Measurements from ENCODE around the gene BEND6. TPM values are rescaled to one million over a fixed set of nuclear protein-coding genes. Genes with fewer than 3 reads are reported as not detected.
"Not testable (repeated sequence)": the region's sequence is repeated elsewhere in the genome, so short reads cannot be mapped to it uniquely, and the experiment has no call there.

Gene BEND6
- total RNA-seq, 3 donors from 2014 or later: 0.17 to 1.4 (median 0.31) TPM

GRCh38 chr6:56999049-56999448 lies 44.1 kb downstream of the BEND6 start:
- Histone ChIP-seq H3K36me3 (ENCODE audit: low read depth) (no peaks in the 10 kb centered on the region), H3K9me3 (no peaks in the 10 kb centered on the region), H3K4me1 (ENCODE audit: low read depth) (no peaks in the 10 kb centered on the region), H3K4me3 (no peak overlapping the region)
- DNase-seq (no peak), ATAC-seq (no peak)
- no peak for TF ChIP-seq CTCF (IDR thresholded peaks at IDR 0.05)
- intact Hi-C loops (cut with DNase I, micrococcal nuclease): no loop called here

GRCh38 chr6:56999748-57000147 lies 44.8 kb downstream of the BEND6 start:
- H3K4me3 ChIP-seq; DNase-seq; H3K9me3 ChIP-seq; intact Hi-C loops (cut with DNase I, micrococcal nuclease); H3K4me1 ChIP-seq (ENCODE audit: low read depth); ATAC-seq; H3K36me3 ChIP-seq (ENCODE audit: low read depth): not testable (repeated sequence)

- no peaks in the 10 kb centered on the region for H3K36me3 ChIP-seq (ENCODE audit: low read depth)
- no peaks in the 10 kb centered on the region for H3K4me1 ChIP-seq (ENCODE audit: low read depth)
- intact Hi-C loops (cut with DNase I, micrococcal nuclease): no loop called here
- no peaks in the 10 kb centered on the region for H3K9me3 ChIP-seq
- ATAC-seq: no peak
- TF ChIP-seq CTCF (IDR thresholded peaks at IDR 0.05): no peak
- H3K4me3 ChIP-seq: no peak overlapping the region
- no peak for DNase-seq
Measured at GRCh38 chr6:57002197-57002596, 47.3 kb downstream of the BEND6 start.

GRCh38 chr6:57004292-57004691 lies 49.4 kb downstream of the BEND6 start:
- Histone ChIP-seq H3K4me1 (ENCODE audit: low read depth) (no peaks in the 10 kb centered on the region), H3K4me3 (no peak overlapping the region), H3K36me3 (ENCODE audit: low read depth) (no peaks in the 10 kb centered on the region), H3K9me3 (no peaks in the 10 kb centered on the region)
- DNase-seq (no peak), ATAC-seq (no peak)
- no peak for TF ChIP-seq CTCF (IDR thresholded peaks at IDR 0.05)
- intact Hi-C loops (cut with DNase I, micrococcal nuclease): no loop called here

- ATAC-seq: no peak
- no peaks in the 10 kb centered on the region for H3K4me1 ChIP-seq (ENCODE audit: low read depth)
- H3K4me3 ChIP-seq: no peak overlapping the region
- no peak for TF ChIP-seq CTCF (IDR thresholded peaks at IDR 0.05)
- H3K36me3 ChIP-seq (ENCODE audit: low read depth): no peaks in the 10 kb centered on the region
- intact Hi-C loops (cut with DNase I, micrococcal nuclease): no loop called here
- DNase-seq: no peak
- H3K9me3 ChIP-seq: no peaks in the 10 kb centered on the region
Measured at GRCh38 chr6:57006101-57006500, 51.2 kb downstream of the BEND6 start.

- ATAC-seq; H3K9me3 ChIP-seq; H3K36me3 ChIP-seq (ENCODE audit: low read depth); H3K4me3 ChIP-seq; DNase-seq; intact Hi-C loops (cut with DNase I, micrococcal nuclease); H3K4me1 ChIP-seq (ENCODE audit: low read depth): not testable (repeated sequence)
Measured at GRCh38 chr6:57008069-57008468, 53.2 kb downstream of the BEND6 start.

GRCh38 chr6:57013521-57013926 lies 58.6 kb downstream of the BEND6 start:
- Histone ChIP-seq H3K4me3 (no peak overlapping the region), H3K4me1 (ENCODE audit: low read depth) (no peaks in the 10 kb centered on the region), H3K36me3 (ENCODE audit: low read depth) (no peaks in the 10 kb centered on the region), H3K9me3 (no peaks in the 10 kb centered on the region)
- intact Hi-C loops (cut with DNase I, micrococcal nuclease): loop anchor here in 1 of 2 donors (10.0 kb wide), 1 partner anchor 109 kb away; no protein-coding TSS in a partner anchor
- no peak for TF ChIP-seq CTCF (IDR thresholded peaks at IDR 0.05)
- no peak for ATAC-seq
- DNase-seq: no peak
